Stimulated activated CD4-positive, alpha-beta T cell treated with anti-CD3 and anti-CD28 coated beads, TNF-alpha, amount 100 ng/mL, for 4 hours (primary cell): Measurements from ENCODE around the gene TRAF3IP1.
"Not testable (repeated sequence)": the region's sequence is repeated elsewhere in the genome, so short reads cannot be mapped to it uniquely, and the experiment has no call there.

ENCODE experiments used
- DNase-seq, 3 experiments: peaks; one replicate each; pipeline ENCODE4 v3.0.0-alpha.2; 2020; ENCODE audit warnings: low read depth in 3 of 3

The TRAF3IP1 gene

DNA sequence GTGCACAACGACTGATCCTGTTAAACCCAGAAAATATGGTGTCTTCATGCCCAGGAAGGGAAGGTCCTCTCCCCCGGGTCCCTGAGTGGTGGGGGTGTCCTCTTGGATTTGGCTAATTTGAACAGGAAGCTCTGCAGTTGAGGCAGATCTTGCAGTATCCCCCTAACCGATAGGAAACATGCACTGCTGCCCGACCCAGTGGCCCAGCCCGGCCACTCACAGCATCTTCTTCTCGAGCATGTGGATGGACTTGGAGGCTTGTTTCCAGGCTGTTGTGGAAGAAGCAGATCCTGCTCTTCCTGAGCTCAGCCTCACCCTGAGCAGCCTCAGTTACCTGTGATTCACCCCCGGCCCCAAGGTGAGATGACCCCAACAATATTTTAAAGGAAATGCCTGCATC lies 60.0 kb downstream of the TRAF3IP1 start:
- DNase-seq, result no peak

DNA sequence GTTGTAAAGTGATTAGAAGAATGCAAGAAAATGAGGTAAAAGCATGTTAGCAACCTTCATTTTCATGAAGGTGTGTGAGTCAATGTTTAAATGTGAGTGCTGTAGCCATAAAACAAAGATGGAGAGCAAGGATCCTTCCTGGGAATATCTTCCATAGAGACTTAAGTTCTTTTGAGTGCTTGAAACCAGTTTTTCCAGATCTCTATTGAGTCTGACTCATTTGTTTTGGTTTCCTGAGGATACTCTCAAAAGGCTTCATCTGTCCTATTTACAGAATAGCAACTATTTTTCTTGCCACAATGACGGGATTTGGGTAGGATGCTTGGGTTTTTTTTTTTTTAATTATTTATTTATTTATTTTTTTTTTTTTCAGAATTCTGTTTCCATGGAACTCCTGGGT lies 60.5 kb downstream of the TRAF3IP1 start:
- DNase-seq, result no peak

DNA sequence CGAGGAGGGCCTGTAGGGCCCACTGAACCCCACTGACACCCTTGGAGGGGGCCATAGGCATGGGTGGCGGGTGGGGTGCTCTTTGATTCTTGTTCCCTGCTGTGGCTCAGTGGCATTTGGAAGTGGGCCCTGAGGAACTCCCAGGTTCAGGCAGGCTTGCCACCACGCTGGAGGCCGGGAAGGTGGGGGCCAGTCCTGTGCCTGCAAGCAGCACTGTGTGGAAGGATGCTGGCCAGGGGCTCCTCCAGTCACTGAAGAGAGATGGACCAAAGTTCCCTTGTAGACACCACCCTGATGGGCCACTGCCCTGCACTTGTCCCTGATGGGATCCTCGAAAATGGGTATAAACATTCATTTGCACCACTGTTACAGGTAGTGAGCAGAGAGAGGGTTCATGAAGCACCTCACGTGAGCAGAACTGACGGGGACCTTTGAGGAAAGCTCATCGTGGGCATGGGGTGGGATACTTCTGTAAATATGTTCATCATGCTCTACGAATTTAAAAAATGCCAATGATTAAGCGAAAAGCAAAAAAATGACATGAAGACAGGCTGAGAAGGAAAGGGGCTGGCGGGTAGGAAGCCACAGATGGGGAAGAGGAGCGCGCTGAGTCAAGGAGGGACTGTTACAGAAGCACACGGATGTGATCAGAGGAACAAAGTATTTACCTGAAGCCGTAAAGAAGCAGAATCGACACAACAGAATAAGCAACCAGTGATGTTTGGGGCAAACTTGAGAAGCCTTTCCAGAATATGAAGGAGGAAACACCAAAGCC lies 61.2 kb downstream of the TRAF3IP1 start:
- no peak for DNase-seq

DNA sequence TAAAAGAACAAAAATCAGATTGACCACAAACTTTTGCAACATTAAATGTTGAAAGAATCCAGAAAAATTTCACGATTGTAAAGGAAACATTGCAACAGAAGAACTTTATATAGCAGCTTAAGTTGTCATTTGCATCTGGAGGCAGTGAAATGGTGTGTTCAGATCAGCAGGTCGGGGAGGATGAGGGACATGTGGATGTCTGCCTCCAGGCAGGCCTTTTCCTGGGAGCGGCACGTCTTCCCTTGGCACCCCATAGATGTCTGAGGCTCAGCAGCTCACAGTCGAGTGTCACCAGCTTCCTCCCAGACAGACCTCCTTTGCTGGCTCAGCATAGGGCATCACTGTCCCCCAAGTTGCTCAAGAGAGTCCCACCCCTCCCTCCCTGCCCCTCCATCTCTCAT lies 62.1 kb downstream of the TRAF3IP1 start:
- DNase-seq, result no peak

DNA sequence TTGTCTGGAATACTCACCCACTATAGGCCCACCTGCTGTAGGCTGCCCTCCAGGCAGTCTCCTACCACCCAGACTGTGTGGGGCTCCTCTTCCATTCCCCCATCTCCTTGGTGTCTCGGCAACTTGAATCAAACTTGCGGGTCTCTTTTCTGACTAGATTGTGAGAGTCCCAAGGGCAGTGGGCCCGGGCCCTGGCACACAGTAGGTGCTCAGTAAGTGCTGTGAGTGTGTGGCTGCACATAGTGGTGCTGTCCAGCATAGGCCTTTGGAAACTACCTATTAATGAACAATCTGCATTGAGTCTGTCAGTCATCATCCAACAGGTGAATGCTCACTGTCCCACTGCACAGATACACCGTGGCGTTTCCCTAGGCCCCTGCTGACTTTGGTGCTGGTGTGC lies 62.8 kb downstream of the TRAF3IP1 start:
- no peak for DNase-seq

DNA sequence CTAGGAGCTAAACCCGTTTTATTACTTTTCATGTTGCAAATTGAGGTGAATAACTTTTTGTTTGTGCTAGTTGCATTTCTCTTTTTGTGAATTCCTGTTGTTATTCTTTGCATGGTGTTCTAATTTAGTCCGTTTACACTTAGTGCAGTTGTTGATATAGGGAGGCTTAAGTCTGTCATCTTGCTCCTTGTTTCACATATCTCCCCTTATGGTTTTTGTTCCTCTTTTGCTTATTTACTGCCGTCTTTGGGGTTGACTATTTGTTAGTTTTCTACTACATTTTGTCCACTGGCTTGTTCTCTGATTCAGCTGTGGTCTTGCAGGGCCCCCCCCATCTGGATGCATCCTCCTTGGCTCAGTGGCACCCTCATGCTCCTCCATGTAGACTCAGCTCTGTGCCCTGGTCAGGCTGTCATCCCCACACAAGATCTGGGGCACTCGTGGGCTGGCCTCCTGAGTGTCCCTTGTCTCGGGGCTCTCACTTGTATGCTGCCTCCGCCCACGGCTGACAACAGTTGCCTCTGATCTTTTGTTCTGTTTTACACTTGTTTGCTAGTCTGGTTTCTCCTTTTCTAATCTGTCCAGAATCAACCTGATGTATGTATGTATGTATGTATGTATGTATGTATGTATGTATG lies 63.5 kb downstream of the TRAF3IP1 start:
- no peak for DNase-seq

DNA sequence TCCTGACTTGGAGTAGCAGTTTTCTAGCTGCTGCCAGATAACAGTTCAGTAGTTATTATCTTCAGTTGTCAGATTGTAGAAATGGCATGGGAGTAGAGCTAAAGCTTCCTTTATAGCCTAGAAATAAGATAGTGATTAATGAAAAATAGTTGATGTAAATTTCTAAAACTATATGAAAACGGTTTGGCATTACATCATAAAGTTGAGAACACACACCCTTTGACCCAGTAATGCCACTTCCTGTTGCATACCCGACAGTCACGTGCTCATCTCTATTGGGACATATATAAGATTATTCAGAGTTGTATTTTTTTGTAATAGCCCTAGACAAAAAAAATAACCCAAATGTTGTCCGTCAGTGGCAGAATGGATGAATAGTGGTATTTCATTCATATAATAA lies 67.0 kb downstream of the TRAF3IP1 start:
- no peak for DNase-seq

DNA sequence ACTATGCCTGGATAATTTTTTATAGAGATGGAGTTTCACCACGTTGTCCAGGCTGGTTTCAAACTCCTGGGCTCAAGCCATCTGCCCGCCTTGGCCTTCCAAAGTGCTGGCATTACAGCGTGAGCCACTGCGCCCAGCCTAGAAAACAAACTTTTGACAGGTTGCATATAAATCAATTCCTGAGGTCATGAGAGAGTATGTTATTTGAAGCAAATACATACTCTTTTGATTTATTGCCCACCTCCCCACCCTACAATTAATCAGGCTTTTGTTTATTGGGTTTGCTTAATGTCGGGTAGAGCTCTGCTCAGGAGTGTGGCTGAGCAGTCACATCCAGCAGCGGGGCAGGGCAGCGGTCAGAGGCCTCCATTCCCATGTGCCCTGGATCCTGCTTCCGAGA lies 68.5 kb downstream of the TRAF3IP1 start:
- DNase-seq, result no peak

DNA sequence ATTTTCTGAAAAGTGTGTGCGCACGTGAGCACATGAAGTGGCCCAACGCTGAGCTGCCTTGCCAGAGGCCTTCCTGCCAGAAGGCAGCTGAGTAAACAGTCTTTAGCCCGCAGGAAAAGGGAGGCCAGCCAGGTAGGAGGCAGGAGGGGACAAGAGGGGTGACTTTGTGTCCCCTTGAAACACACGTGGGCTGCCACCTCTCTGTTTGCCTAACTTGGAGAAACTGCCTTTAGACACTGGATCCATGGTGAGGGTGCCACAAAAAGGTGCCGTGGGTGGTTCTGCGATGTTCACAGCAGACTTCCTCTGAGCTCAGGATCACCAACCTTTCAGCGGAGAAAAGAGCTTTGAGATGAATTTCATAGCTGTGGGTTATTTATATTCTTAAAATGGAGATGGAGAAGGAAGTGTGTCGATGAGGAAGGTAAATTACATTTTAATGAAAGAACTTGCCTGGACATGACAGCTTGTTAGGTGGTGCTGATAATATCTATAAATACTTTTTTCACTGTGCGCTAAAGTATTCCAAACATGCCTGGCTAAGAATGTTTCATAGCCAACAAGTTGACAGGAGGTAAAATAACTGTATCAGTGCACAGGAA lies 69.8 kb downstream of the TRAF3IP1 start:
- no peak for DNase-seq

DNA sequence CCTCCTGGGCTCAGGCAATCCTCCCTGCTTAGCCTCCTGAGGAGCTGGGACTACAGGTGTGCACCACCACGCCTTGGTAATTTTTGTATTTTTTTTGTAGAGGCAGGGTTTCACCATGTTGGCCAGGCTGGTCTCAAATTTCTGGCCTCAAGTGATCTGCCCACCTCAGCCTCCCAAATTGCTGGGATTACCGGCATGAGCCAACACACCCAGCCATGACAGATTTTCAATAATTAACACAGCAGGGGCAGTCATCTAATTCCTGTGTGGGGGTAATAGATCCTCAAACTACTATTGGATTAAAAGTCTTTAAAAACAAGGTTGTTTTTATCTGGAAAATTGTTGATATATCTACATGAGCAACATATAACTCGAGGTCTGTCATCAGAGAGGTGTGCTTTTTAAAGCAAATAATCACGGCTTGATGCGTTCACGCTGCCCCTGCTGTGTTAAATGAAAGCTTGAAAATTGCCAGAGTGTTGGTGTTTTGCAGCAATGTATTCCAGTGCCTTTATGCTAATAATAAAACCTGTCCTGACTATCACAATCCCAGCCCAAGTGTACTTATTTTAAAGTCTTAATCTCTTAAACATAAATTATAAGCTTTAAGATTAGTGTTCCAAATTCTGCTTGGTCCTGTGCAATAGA lies 70.8 kb downstream of the TRAF3IP1 start:
- no peak for DNase-seq

DNA sequence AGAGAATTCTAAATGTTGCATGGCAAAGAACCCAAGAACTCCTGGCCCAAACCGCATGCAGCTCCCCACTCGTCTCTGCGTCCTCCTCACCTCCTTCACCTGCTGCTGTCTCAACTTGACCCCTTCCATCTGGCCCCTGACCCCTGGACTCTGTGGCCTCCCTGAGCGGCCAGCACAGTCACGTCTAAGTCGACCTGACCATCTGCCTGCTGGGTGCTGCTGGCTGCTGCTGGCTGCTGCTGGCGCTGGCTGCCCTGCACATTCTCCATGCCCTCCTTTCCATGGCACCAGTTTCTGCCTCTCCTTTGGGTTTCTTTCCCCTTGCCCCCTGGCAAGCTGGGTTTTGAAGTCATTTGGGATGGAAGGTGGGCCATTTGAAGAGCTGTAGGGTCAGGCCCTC lies 76.3 kb downstream of the TRAF3IP1 start:
- DNase-seq, result no peak

DNA sequence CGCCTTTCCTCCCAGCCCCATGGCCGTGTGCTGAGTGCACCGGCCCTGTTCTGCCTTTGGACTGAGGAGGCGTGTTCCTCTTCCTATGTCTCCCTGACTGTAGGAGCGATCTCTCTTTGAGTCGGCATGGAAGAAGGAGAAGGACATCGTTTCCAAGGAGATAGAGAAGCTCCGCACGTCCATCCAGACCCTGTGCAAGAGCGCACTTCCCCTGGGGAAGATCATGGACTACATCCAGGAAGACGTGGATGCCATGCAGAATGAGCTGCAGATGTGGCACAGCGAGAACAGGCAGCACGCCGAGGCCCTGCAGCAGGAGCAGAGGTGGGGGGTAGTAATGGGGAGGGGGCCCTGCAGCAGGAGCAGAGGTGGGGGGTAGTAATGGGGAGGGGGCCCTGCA lies 77.0 kb downstream of the TRAF3IP1 start:
- no peak for DNase-seq

DNA sequence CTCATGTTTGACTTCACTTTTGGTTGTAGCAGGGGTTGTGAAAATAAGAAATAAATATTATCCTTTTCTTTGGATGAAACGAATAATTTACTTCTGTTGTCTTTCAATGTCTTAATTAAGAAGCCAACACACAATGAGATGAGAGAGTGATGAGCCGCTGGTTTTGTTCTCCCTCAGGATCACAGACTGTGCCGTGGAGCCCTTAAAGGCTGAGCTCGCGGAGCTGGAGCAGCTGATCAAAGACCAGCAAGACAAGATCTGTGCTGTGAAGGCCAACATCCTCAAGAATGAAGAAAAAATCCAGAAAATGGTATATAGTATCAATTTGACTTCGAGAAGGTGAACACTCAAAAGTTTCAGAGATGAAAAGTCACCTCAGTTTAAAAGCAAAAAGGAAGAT lies 78.3 kb downstream of the TRAF3IP1 start:
- DNase-seq, result no peak

DNA sequence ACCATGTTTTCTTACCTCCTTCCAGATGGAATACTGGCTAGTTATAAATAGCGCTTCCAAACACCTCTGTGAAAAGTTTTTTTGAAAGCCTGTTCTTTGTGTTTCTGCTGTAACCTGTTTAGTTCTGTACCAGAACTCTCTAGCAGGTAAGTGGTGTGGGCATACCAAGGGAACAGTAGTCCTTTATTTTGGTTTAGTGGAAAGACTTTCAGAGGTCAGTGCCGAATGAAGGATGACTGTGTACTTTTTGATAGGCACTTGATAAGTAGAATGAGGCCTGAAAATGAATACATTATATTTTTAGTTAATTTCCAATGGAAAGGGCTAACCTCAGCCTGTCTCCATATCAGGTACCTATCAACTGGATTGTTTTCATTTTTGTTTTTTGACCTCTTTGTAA lies 78.8 kb downstream of the TRAF3IP1 start:
- no peak for DNase-seq

DNA sequence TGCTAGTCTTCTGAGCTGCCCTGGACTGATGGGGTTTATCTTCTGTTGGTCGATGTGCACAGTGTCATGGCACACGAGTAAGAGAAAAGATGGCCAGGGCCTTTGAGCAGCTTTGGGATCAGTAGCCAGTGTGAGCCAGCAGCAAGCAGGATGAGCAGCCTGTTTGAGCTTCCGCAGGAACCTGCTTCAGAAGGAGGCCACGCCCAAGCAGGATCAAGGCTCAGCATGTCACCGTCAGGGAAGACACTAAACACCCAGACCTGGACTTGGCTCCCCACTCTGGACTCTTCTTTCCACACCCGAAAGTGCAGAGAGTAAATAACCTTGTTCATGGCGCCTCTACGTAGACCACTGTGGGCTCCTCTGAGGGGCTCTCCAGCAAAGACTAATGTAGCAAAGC lies 81.2 kb downstream of the TRAF3IP1 start:
- no peak for DNase-seq

DNA sequence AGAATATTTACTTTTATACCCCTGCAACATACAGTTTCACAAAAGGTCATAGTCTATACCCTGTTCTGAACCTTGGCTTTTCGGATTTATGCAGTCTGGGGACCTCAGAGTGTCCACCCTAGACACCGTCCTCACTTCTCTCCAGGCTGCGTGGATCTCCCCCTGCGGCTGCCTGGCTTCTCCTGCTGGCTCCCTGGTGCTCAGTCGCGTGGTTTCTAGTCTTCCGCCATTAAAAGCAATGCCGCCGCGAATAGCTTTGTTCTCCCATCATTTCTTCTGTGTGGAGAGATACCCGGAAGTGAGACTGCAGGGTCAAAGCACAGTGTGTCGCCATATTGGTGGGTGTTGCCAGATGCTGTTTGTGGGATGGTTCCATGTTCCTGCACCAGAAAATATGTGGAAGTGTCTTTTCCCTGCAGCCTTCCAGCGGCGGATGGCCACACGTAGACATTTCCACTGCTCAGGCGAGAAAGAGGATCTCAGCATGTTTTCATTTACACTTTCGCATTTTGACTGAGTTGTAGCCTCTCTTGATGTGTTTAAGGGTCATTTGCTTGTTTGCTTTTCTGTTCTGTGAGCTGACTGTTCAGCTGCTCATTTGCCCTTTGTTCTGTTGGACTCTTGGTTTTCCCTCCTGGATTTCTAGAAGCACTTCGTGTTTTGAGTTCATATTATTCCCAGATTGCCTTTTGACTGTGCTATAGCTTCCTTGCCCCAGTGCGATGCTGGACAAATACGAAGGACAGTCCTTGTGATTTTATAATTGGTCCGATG lies 83.5 kb downstream of the TRAF3IP1 start:
- DNase-seq, result no peak

DNA sequence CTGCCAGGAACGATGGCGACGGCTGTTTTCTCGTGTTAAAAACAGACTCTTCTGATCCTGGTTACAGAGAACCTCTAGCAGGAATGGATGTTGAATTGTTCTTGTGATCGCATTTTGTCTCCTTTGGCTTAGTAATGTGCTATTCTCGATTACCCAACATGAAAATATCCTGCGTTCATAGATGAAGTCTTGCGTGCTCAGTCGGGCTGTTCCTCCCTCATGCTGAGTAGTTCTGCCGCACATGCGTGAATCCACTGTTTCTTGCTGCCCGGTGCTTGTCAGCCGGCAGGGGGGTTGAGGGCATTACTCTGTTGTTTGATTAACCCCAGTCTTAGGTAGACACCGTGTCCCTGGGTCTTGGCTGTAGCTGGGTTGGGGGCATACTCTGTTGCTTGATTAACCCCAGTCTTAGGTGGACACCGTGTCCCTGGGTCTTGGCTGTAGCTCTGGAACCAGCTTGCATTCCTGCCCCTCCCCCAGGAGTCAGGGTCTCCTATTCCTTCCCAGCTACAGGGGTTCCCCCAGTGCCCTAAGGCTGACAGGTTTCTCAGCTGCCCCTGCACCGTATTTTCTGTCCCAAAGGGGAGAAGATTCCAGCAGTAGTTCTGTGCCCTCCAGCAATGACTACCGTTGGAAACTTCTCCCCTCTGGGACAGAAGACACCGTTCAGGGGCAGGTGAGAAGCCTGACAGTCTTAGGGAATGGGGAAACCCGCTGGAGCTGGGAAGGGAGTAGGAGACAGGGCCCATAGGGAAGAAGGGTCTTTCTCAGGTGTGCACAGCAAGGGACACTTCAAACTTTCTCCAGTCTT lies 84.3 kb downstream of the TRAF3IP1 start:
- no peak for DNase-seq

DNA sequence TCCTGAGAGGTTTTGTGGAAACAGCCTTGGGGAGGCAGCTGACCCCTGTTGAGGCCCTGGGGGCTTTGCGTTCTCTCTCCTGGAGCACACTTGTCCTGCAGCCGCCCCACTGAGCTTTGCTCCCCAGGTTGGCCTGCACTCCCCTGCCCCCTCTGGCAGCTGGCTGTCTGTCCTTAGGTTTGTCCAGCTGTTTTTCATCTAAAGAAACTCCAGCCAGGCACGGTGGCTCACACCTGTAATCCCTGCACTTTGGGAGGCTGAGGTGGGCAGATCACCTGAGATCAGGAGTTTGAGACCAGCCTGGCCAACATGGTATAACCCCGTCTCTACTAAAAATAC lies 84.9 kb downstream of the TRAF3IP1 start:
- DNase-seq, result not testable (repeated sequence)

DNA sequence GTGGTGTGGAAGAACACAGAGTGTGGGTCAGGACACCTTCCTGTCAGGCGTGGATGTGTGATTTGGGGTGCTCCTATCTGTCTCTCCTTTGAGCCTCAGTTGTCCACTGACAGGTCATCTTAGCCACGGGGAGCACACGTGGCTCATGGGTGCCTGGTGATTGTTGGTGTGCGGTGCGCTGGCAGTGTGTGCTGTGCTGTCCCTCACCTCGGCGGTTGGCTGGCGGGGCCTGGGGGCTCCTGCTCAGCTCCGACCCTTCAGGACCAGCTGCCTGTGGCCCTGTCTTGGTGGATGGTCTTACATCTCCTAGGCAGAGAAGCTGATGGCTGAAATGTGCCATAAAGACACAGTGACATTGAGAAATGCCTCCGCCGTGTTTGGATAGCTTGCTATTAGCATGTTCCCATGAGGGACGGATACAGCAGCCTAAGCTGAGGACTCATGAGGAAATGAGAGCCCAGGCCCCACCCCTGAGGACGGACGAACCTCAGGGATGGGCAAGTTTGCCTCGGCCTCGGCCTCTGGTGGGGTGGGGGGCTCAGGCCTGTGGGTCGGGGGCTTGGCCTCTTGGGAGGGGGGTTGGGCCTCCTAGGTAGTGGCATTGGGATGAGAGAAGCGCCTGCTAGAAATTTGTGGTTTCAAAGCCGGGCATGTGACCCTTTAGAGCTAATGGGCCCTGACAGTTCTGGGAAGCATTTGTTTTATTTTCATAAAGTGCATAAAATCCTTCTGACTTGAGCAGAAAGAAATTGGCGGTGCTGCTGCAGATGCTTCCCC lies 86.1 kb downstream of the TRAF3IP1 start:
- DNase-seq, result no peak

DNA sequence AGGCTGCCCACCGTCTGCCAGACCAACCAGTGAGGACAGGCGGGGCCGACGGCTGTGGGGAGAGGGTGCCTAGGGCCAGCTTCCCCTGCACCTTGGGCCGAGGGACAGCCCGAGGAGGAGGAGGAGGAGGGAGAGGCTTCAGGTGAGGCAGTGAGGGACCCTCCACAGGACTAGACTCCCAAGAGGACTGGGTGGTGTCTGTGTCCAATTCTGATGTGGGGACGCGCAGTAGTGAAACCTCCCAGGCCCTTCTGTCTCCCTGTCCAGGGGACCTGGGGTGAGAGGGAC lies 86.6 kb downstream of the TRAF3IP1 start:
- no peak for DNase-seq

DNA sequence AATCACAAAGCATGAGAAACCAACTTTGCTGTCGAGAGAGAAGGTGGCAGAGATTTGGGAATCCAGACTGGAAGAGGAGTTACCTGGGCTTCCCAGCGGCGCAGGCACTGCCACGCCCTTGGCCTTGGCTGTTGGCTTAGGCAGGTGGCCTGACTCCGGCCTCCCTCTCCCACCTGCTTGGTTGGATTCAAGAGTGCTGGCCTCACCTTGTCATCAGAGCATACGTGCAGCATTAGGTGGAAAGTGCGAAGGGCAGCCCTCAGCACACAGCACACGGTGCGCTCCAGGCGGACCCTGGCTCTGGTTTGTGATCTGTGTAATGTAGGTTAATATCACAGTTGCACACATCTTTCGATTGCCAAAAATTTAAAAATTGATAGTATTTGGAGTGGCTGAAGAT lies 87.2 kb downstream of the TRAF3IP1 start:
- DNase-seq, result no peak
